Measurements from ENCODE around the gene GJA4.

GJA4 gene

DNA sequence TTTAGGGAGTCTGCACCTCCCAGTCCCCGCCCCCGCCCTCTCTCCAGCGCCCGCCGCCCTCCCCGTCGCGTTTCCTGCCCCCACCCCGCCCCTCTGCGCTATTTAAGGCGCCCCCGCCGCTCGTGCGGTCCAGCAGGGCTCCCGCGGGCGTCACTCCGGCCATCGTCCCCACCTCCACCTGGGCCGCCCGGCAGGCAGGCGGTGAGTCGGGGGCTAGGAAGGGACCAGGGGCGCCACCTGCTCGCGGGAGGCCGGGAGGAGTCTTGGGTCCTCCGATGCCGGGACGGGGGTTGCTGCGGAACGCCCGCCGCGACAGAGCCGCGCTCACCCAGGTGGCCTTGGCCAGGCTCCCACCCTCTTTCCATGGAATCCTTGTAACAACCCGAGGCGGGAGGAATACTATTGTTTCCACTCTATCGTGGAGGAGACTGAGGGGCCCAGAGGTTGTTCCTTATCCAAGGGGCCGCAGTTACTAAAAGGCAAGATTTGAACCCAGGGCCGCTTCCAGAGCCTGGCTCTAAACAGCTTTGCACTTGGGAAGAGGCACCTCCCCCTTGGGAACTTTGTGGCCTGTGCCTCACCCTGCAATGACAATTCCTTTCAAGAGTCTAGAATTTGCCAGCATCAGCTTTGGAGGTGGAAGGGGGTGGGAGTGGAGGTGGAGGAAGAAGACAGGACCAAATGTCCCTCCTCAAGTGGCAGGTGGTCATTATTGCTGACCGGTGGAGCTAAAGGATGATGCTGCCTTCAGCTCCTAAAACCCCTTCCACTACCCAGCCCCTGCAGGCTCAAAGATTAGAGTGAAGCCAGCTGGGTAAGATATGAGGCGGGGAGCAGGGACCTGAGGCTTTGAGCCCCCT, at the start of gene GJA4:
Gene GJA4, plus strand, starts transcription at position 132 of the 860 bp plus-strand sequence. CDS start 1,215 bp downstream, outside the sequence.
- DNase-seq: no peak

DNA sequence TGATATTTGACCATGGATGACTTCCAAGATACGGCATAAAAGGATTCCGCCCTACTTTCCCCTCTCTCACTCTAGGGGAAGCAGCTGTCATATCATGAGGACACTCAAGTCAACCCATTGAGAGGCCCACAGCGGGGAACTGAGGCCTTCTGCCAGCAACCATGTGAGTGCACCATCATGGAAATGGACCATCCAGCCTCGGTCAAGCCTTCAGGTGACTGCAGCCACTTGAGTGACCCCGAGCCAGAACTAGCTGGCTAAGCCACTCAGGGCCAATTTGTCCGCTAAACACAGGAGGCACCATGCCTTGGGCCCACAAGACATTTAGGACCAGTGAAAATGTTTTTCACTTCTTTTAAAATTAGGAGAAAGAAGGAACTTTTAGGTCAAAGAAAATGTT, 49.0 kb upstream of the GJA4 start:
- no peak for DNase-seq

DNA sequence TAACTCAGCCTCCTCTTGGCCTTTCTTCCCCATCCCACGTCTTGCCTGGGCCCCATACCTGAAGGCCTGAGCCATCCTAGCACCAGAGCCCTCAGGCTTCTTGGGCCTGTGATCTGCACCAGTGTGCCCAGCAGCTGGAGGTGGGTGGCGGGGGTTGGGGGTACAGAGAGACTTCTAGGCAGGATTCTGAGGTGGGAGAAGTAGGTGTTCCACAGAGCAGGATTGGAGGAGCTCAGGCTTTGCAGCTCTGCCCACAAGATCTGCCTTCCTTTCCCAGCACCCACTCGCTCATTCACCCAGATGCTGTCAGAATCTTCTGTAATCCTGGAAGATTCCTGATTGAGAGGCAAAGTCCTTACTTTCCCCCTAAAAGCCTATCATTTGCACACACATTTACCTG, 47.9 kb upstream of the GJA4 start:
- DNase-seq: no peak

DNA sequence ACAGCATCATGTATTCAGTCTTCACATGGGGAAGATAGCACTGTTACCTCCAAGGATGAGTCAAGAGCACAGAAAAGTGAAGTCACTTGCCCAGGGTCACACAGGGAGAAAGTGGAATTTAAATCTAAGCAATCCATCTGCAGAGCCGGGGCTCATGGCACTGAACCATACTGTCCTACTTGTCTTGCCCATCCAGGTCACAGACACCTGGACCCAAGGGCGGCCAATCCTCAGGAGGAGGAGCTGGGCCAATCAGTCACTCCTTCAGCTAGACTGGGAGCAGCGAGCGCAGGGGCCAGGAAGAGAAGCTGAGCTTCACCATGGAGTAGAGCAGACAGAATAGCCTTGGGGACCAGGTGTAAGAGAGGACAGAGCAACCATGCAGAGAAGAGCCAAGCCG, 47.1 kb upstream of the GJA4 start:
- no peak for DNase-seq

DNA sequence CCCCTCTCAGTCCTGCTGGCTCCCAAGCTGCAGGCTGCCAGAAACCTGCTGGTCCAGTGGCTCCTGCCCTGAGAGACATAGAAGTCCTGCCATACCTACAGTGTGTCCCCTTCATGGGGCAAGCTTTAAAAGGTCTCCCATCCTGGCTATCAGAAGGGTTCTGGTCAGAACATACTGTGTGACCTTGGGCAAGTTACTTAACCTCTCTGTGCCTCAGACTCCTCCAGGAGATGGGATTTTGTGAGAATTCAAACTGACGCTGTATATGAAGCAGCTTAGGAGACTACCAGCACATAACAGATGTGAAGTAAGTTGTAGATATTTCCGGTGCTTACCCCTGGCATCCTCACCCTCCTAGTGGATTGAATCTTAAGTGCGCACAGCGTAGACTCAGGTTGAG, 46.7 kb upstream of the GJA4 start:
- no peak for DNase-seq

DNA sequence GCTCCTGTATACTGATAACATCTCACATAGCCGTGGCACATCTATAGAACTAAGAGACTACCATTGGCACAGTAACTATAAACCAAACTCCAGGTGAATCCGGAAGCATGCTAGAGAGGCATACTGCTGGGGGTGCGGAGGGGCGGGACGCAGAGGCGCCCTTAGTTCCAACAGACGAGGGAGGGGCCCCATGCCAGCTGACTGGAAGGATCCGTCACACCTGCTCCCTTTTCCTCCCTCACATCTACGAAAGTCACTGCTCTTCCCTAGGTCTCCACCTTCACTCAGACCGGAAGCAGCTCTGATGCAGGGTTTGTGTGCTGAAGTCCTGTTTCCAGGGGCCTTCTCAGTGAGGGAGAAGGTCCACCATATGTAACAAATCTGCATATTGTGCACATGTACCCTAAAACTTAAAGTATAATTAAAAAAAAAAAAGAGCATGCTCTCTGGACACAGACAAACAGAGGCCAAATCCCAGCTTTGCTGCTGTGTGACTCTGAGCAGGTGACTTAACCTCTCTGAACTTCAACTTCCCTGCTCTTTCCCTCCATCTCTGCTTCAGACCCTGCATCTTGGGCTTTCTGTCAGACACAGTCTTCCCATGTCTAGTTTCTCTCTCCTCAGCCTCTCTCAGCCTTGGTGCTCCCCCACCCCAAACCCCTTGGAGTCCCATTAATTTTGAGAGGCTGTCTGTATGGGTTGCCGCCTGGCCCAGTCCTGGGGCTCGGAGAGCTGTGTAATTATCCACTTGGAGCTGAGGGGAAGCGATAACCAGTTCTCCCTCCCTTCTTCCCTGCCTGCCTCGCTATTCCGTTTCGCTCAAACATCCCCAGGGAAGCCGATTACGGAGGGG, 45.8 kb upstream of the GJA4 start:
- DNase-seq: no peak

DNA sequence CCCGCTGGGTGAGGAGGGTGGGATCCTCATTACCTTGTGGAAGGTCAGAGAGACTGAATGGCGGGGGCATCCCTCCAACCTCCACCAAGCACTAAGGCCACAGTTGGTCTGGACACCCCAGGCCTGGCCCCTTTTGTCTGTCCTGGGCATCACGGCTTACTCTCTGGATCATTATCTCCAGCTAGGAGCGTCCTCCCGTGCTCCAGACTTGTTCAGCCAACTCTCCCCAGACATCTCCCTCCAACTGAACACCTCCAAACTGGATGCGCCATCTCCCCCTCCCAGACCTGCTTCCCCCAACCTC, 45.2 kb upstream of the GJA4 start:
- DNase-seq: no peak

DNA sequence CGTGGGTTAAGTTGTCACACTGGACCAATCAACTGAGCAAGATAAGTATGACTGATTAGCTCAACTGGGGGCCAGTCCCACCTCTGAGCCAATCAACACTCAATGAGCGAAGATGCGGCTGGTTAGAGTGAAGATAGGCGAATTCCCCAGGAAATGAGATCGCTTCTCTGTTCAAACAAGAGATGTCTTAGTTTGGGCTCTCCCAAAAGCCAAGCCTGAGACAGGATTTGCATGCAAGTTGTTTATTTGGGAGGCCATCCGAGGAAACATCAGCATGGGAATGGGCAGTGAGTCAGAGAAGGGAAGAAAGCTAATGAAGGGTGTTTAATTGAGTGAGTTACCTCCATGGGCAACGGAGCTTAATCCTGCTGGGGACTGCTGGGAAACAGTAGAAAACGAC, 42.8 kb upstream of the GJA4 start:
- DNase-seq: no peak

DNA sequence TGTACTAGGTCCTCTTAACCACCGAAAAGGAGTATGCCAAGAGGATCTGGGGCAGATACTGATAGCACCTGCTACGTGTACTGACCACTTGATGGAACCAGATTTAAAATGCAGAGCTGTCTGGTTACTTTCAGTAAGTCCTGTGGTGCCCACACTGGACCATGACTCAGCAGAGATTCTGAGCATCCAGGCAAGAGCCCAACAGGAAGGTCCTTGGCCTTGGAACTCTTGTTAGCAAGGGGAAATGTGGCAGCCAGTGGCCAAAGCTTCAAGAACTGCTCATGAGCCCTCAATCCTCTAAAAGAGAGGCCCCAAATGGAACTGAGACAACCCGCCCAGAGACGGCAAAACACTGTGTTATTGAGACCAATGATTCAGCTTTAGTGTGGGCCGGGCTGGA, 42.2 kb upstream of the GJA4 start:
- no peak for DNase-seq

DNA sequence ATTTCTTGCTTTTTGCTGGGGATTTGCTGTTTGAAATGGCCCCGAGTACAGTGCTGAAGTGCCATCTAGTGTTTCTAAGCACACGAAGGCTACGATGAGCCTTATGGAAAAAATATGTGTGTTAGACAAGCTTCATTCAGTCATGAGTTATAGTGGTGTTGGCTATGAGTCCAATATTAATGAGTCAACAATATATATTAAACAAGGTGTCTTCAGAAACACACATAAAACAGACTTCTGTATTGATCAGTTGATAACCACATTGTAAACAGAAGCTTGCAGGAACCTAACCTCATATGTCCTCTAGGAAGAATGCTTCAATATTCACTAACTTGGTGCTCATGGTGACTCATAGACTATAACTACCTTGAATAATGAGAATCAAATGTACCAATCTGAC, 39.6 kb upstream of the GJA4 start:
- no peak for DNase-seq

DNA sequence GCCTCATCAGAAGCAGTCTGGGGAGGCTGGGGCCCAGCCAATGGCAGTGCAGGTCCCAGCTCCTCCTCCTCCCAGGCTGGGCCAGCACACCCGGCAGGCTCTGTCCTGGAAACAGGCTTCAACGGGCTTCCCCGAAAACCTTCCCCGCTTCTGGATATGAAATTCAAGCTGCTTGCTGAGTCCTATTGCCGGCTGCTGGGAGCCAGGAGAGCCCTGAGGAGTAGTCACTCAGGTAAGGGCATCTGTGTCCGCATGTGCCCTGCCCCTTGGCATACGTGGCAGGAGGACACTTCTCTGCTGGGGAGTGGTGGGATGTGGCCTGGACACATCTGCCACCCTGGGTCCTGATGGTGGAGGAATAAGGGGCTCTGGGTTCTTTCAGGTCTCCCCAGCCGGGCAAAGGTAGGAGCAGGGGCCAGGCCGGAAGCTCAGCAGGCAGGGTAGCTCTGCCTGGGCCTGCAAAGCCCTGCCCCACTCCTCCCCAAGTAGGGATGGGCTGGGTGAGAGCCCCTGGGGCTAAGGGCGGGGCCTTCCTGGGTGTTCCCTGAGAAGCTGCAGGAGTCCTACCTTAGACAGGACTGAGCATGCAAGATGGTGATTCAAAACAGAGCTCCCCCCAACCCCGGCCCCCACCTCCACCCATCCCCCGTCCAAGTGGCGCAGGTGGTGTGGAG, 37.7 kb upstream of the GJA4 start, which contains the start of gene GJB5:
Gene GJB5, plus strand, starts transcription at position 84 of the 674 bp plus-strand sequence. CDS start 2,284 bp downstream, outside the sequence.
- DNase-seq: no peak

DNA sequence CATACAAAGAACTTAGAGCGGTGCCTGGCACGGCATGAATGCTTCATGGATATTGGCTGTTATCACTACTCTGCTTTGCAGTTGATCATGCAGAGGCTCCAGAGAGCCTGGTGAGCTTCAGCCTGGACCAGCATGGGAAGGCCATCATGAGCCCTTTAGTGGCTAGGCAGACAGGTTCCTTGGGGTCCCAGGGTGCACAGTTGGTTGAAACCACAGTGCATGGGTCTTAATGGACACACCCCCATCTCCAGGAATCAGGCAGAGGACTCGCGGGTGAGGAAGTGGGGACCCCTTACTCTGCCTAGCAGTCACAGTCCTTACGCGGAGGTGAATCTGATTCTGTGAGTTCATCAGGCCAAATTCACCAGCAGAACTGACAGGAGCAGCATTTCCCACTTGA, 36.8 kb upstream of the GJA4 start:
- DNase-seq: no peak

DNA sequence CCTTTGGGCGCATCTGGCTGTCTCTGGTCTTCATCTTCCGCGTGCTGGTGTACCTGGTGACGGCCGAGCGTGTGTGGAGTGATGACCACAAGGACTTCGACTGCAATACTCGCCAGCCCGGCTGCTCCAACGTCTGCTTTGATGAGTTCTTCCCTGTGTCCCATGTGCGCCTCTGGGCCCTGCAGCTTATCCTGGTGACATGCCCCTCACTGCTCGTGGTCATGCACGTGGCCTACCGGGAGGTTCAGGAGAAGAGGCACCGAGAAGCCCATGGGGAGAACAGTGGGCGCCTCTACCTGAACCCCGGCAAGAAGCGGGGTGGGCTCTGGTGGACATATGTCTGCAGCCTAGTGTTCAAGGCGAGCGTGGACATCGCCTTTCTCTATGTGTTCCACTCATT, 35.4 kb upstream of the GJA4 start:
- no peak for DNase-seq

DNA sequence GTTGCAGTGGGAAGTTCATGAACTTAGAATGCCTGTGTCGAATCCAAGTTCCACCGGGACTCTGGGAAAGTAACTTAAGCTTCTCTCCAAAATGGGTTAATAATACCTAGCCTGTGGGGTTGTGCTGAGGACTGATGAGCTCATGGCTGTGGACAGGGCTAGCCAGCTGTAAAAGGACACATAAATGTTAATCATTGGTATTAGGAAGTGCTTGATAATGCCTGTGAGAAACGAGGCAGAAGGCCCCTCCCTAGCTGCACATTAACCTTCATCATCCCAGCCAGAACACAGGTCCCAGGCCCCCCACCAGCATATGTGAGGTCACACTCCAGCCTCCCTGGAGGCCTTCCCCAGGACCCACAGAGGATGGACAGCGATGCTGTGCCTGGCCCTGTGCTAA, 34.0 kb upstream of the GJA4 start:
- no peak for DNase-seq

DNA sequence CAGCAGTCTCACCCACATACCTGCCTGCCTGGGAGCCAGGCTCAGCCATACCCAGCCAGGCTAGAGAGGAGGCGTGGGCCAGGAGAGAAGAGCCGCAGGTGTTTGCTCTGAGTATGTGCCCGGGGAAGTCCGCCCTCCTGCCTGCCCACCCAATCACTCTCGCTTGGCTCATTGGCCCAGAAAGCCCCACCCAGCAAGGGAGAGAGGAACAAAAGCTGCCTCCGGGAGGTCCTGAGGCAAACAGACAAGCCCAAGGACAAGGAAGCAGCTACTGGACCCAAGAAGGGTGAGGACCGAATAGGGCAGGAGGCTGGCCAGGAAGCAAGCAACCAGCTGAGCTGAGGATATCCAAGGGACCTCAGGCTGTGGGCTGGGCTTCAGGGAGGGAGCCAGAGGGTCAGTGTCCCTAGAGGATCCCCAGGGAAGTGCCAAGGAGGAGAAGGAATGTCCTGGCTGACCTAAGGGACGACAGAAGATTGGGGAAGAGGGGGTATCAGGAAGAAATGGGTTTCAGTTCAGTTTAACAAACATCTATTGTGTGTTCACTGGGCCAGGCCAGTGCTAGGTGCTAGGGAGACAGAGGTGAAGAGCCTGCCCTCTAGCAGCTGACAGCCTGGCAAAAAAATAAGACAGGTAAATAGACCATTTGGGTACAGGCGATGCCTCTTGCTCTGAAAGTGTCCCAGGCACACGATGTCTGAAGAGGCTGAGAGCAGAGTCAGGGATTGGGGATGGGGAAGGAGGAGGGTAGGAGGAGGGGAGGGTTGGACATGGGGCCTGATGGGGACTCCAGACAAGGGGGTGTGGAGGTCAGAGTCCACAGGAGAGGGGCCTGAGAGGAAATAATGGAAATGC, 33.1 kb upstream of the GJA4 start, which contains the start of gene GJB4:
Gene GJB4, plus strand, starts transcription at position 238 of the 855 bp plus-strand sequence. CDS start 1,515 bp downstream, outside the sequence.
- no peak for DNase-seq

DNA sequence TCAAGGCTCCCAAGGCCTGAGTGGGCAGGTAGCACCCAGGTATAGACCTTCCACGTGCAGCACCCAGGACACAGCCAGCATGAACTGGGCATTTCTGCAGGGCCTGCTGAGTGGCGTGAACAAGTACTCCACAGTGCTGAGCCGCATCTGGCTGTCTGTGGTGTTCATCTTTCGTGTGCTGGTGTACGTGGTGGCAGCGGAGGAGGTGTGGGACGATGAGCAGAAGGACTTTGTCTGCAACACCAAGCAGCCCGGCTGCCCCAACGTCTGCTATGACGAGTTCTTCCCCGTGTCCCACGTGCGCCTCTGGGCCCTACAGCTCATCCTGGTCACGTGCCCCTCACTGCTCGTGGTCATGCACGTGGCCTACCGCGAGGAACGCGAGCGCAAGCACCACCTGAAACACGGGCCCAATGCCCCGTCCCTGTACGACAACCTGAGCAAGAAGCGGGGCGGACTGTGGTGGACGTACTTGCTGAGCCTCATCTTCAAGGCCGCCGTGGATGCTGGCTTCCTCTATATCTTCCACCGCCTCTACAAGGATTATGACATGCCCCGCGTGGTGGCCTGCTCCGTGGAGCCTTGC, 31.5 kb upstream of the GJA4 start:
- DNase-seq: no peak

DNA sequence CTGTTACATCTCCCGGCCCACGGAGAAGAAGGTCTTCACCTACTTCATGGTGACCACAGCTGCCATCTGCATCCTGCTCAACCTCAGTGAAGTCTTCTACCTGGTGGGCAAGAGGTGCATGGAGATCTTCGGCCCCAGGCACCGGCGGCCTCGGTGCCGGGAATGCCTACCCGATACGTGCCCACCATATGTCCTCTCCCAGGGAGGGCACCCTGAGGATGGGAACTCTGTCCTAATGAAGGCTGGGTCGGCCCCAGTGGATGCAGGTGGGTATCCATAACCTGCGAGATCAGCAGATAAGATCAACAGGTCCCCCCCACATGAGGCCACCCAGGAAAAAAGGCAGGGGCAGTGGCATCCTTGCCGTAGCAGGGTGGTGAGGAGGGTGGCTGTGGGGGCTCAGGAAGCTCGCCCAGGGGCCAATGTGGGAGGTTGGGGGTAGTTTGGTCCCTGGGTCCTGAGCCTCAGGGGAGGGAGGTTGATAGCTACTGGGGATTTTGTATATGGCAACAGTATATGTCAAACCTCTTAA, 31.0 kb upstream of the GJA4 start:
- no peak for DNase-seq

DNA sequence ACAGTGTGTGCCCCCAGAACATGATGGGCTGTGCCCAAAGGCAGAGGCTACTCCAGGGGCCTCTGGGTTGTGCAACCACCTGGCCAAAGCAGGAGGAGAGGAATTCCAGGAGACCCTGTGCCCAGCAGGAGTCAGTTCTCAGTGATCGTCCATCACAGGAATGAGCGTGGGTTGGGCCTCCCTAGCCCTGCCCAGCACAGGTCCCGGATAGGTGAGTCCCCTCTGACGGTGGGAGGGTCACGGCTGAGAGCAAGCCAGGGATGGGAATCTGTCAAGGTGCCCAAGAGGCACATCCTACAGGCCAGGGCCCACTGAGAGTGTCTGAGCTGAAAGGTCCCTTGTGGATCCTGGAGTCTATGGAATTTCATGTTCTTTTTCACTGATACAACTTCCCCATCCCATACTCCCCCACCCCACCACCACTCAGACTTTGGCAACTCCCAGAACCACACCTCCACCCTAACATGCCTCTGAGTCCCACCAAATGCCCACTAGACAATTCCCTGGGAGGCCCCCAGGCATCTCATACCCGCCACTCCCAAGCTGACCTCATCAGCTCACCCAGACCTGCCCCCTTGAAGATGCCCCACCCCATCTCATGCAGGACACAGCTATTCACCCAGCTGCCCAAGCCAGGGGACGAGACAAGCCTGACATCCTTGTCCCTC, 30.2 kb upstream of the GJA4 start:
- DNase-seq: no peak

DNA sequence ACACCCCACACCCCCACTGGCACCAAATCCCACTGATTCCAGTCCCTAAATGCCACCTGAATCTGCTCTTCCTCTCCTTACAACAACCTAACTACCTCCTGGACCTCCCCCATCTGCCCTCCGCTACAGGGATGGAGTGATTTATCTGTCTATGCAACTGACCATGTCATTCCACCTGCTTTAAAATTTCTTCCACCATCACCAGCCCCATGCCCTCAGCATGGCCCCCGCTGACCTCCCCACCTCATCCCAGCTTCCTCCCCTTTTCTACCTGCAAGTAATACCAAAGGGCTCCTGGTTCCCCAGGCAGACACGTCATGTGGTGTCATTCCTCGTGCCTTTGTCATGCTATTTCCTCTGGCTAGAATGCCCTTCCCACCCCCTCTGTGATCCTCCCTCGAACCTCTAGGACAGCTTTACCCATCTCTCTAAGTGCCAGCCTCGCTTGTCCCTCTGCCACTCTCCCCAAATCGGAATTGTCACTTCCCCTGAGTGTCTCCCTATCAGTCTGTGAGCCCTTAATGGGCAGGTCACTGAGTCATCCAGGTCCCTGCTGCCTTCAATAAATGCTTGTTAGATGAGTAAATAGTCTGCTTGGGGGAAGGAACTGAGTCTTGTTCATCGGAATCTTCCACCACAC, 29.5 kb upstream of the GJA4 start:
- DNase-seq: no peak

DNA sequence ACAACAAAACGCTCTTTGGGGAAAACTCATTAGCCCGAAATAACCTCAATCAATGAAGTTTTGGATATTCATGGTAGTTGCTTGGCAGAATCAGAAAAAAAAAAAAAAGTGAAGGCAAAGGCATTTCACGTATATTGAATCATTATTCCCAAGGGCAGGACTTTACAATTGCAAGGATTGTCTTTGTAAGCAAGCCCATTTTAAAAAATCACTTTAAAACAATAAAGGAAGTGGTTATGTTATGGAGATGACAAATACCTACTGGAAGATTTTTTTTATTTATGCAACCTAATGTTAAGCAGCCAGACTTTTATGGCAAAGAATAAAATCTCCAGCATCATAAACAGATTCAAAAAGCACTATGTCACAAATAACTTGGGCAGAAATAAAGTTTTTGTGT, 23.9 kb upstream of the GJA4 start:
- DNase-seq: no peak

All from NCI-H446 (cell line).